Stimulated activated CD4-positive, alpha-beta T cell treated with anti-CD3 and anti-CD28 coated beads, Interleukin-4, amount 100 ng/mL, for 4 hours (primary cell): Measurements from ENCODE around the gene PLCB3.
"Not testable (repeated sequence)": the region's sequence is repeated elsewhere in the genome, so short reads cannot be mapped to it uniquely, and the experiment has no call there.

ENCODE experiments used
- DNase-seq, 2 experiments: peaks; one replicate each; pipeline ENCODE4 v3.0.0-alpha.2; 2020

PLCB3 gene

GRCh38 chr11:64237484-64237951, 13.8 kb upstream of the PLCB3 start:
- no peak for DNase-seq

GRCh38 chr11:64238076-64238475, 13.3 kb upstream of the PLCB3 start:
- no peak for DNase-seq

GRCh38 chr11:64238999-64239398, 12.3 kb upstream of the PLCB3 start:
- DNase-seq, result no peak

- no peak for DNase-seq
Measured at GRCh38 chr11:64239662-64240434, 11.5 kb upstream of the PLCB3 start.

- DNase-seq, result peak; percentile 98 to 99
Measured at GRCh38 chr11:64240435-64241240, 10.7 kb upstream of the PLCB3 start, which contains the start of gene FKBP2. Gene FKBP2 (plus strand): TSS chr11:64241095. CDS start chr11:64242388, 1,293 bp downstream.

- no peak for DNase-seq
Measured at GRCh38 chr11:64241241-64241490, 10.2 kb upstream of the PLCB3 start.

GRCh38 chr11:64241491-64242374, 9.6 kb upstream of the PLCB3 start:
- peak; percentile 100 for DNase-seq

GRCh38 chr11:64243236-64243854, 8.0 kb upstream of the PLCB3 start:
- no peak for DNase-seq

- no peak for DNase-seq
Measured at GRCh38 chr11:64244107-64244506, 7.2 kb upstream of the PLCB3 start.

- DNase-seq, result no peak
Measured at GRCh38 chr11:64244966-64245365, 6.4 kb upstream of the PLCB3 start.

GRCh38 chr11:64245401-64245796, 5.9 kb upstream of the PLCB3 start:
- DNase-seq, result peak in 1 of 2 experiments; percentile 17

- DNase-seq, result peak; percentile 80 to 92
Measured at GRCh38 chr11:64245797-64246620, 5.3 kb upstream of the PLCB3 start.

GRCh38 chr11:64246621-64246870, 4.8 kb upstream of the PLCB3 start:
- not testable (repeated sequence) for DNase-seq

- peak; percentile 81 to 84 for DNase-seq
Measured at GRCh38 chr11:64246871-64247728, 4.2 kb upstream of the PLCB3 start, which contains the start of gene PPP1R14B. Gene PPP1R14B (minus strand): TSS chr11:64246943. CDS start chr11:64246673, 270 bp downstream.

GRCh38 chr11:64247729-64248531, 3.4 kb upstream of the PLCB3 start:
- no peak for DNase-seq

- no peak for DNase-seq
Measured at GRCh38 chr11:64248578-64248977, 2.8 kb upstream of the PLCB3 start.

GRCh38 chr11:64249038-64249437, 2.3 kb upstream of the PLCB3 start:
- no peak for DNase-seq

GRCh38 chr11:64249563-64250414, 1.5 kb upstream of the PLCB3 start:
- DNase-seq, result no peak

- DNase-seq, result no peak
Measured at GRCh38 chr11:64250415-64251015, 815 bp upstream of the PLCB3 start.
